Measurements from ENCODE around the gene PURA. TPM values are rescaled to one million over a fixed set of nuclear protein-coding genes. Genes with fewer than 3 reads are reported as not detected.

PURA gene
- polyA plus RNA-seq, 1 donor from 2014 or later: 2.3 TPM

GRCh38 chr5:140126315-140127012 is 12.6 kb downstream of the PURA start:
- Histone ChIP-seq H3K9ac (ENCODE audit: low read length) (no peak overlapping the region), H4K20me1 (ENCODE audit: insufficient read depth) (no peaks in the 10 kb centered on the region), H2AFZ (ENCODE audit: low read depth, low read length) (no peak overlapping the region), H3K27me3 (ENCODE audit: insufficient read depth, low read depth, low read length) (no peaks in the 10 kb centered on the region), H3K36me3 (ENCODE audit: insufficient read depth, low read length) (no peaks in the 10 kb centered on the region), H3K9me3 (ENCODE audit: low read length) (no peaks in the 10 kb centered on the region), H3K4me3 (ENCODE audit: low read length) (no peak overlapping the region), H3K4me2 (ENCODE audit: low read length) (no peak overlapping the region), H3K27ac (ENCODE audit: low read length) (no peak overlapping the region), H3K79me2 (replicated peaks; ENCODE audit: insufficient read depth, low read length) (no peaks in the 10 kb centered on the region), H3K9me2 (ENCODE audit: insufficient read depth, low read length) (no peaks in the 10 kb centered on the region), H3F3A (ENCODE audit: insufficient read depth, low read length, poor library complexity, severe bottlenecking) (no peaks in the 10 kb centered on the region)
- no peak for TF ChIP-seq EZH2 (IDR thresholded peaks at IDR 0.05; ENCODE audit: borderline replicate concordance, insufficient read depth, low read length, poor library complexity, severe bottlenecking)
- TF ChIP-seq TAF1 (IDR thresholded peaks at IDR 0.05; ENCODE audit: low read depth): no peak
- TF ChIP-seq MXI1 (conservative IDR thresholded peaks at IDR 0.05; ENCODE audit: poor library complexity, severe bottlenecking): no peak
- TF ChIP-seq RAD21 (conservative IDR thresholded peaks at IDR 0.05): no peak
- TF ChIP-seq POLR2AphosphoS5 (IDR thresholded peaks at IDR 0.05): no peak
- TF ChIP-seq EP300 (conservative IDR thresholded peaks at IDR 0.05; ENCODE audit: poor library complexity, severe bottlenecking): no peak
- no peak for TF ChIP-seq SMC3 (conservative IDR thresholded peaks at IDR 0.05; ENCODE audit: poor library complexity)
- no peak for TF ChIP-seq REST (IDR thresholded peaks at IDR 0.05; ENCODE audit: borderline replicate concordance)
- TF ChIP-seq CTCF (IDR thresholded peaks at IDR 0.05; ENCODE audit: poor library complexity, severe bottlenecking): no peak

- H3K9ac ChIP-seq (ENCODE audit: low read length): no peak overlapping the region
- H3F3A ChIP-seq (ENCODE audit: insufficient read depth, low read length, poor library complexity, severe bottlenecking): no peaks in the 10 kb centered on the region
- no peaks in the 10 kb centered on the region for H4K20me1 ChIP-seq (ENCODE audit: insufficient read depth)
- no peaks in the 10 kb centered on the region for H3K9me3 ChIP-seq (ENCODE audit: low read length)
- H3K27ac ChIP-seq (ENCODE audit: low read length): no peak overlapping the region
- H3K79me2 ChIP-seq (replicated peaks; ENCODE audit: insufficient read depth, low read length): no peaks in the 10 kb centered on the region
- no peaks in the 10 kb centered on the region for H3K27me3 ChIP-seq (ENCODE audit: insufficient read depth, low read depth, low read length)
- TF ChIP-seq TAF1 (IDR thresholded peaks at IDR 0.05; ENCODE audit: low read depth) (no peak), REST (IDR thresholded peaks at IDR 0.05; ENCODE audit: borderline replicate concordance) (no peak), MXI1 (conservative IDR thresholded peaks at IDR 0.05; ENCODE audit: poor library complexity, severe bottlenecking) (no peak), EP300 (conservative IDR thresholded peaks at IDR 0.05; ENCODE audit: poor library complexity, severe bottlenecking) (no peak)
- H3K9me2 ChIP-seq (ENCODE audit: insufficient read depth, low read length): no peaks in the 10 kb centered on the region
- no peak overlapping the region for H3K4me3 ChIP-seq (ENCODE audit: low read length)
- H3K36me3 ChIP-seq (ENCODE audit: insufficient read depth, low read length): no peaks in the 10 kb centered on the region
- no peak overlapping the region for H3K4me2 ChIP-seq (ENCODE audit: low read length)
- no peak overlapping the region for H2AFZ ChIP-seq (ENCODE audit: low read depth, low read length)
Measured at GRCh38 chr5:140128376-140128775, 14.5 kb downstream of the PURA start.
